HCT116 (cell line): ENCODE measurements around the gene OR4E2. TPM values are rescaled to one million over a fixed set of nuclear protein-coding genes. Genes with fewer than 3 reads are reported as not detected.

Experiments used
- ATAC-seq: fragments of 200-7000 bp; cut with Tn5 transposase; 2 replicates; pipeline ENCODE4 v1.9.1; 2020; ENCODE audit warnings: mild to moderate bottlenecking, moderate library complexity
- BruUV-seq: library from RNA; stranded (reverse); fragments of 400-500 nt; replicated peaks from 2 replicates; lab custom pipeline; 2021; lab: Mats Ljungman, UMichigan
- CTCF ChIA-PET: fragments of 300-600 bp; sonication (Branson Sonifier 250); formaldehyde crosslinking; loops from one replicate; lab custom pipeline; 2021; ENCODE audit warnings: antibody characterized with exemption; lab: Charles Lee
- POLR2A ChIA-PET: fragments of 300-600, 350-600 bp; sonication (Branson Sonifier 250); formaldehyde crosslinking; loops from one replicate; lab custom pipeline; 2021; ENCODE audit warnings: antibody characterized with exemption; lab: Charles Lee
- RAD21 ChIA-PET, 2 experiments: fragments of 300-600 bp; sonication (Branson Sonifier 250); formaldehyde crosslinking; loops; one replicate each; lab custom pipeline; 2023; ENCODE audit warnings: low total read pairs in 2 of 2; ENCODE audit not compliant: uncharacterized antibody in 2 of 2, unreplicated experiment in 2 of 2, low non-redundant PET in 1 of 2; lab: Charles Lee
- DNase-seq: peaks from one replicate; pipeline ENCODE4 v3.0.0-alpha.2; 2010; ENCODE audit warnings: low read depth, low spot score
- H2AFZ ChIP-seq: fragments of 200-600 bp; shearing (Covaris generic), sonication (generic); 2 replicates; pipeline ENCODE4 v1.6.1; 2017; ENCODE audit warnings: low read depth, mixed run types, mixed read lengths, antibody characterized with exemption, low read length; ENCODE audit not compliant: poor library complexity, severe bottlenecking
- H3K27ac ChIP-seq: 2 replicates; pipeline ENCODE4 v1.5.1; 2012; ENCODE audit warnings: low read depth, low read length
- H3K27me3 ChIP-seq: fragments of 200-600 bp; sonication (generic); 2 replicates; pipeline ENCODE4 v1.6.1; 2016; ENCODE audit warnings: mixed run types, low read length, mixed read lengths; ENCODE audit not compliant: insufficient read depth
- H3K36me3 ChIP-seq, 2 experiments: fragments of 200-500 bp in 1 of 2; fragments of 200-600 bp in 1 of 2; sonication (Bioruptor generic) in 1 of 2; sonication (generic) in 1 of 2; 2 replicates each; pipeline versions ENCODE4 v1.5.1 to v1.6.1; 2014 to 2016; ENCODE audit warnings: low read length in 2 of 2, inconsistent platforms in 1 of 2, mixed read lengths in 1 of 2, mixed run types in 1 of 2; ENCODE audit not compliant: insufficient read depth in 2 of 2, control insufficient read depth in 1 of 2
- H3K4me1 ChIP-seq, 2 experiments: fragments of 200-600 bp in 1 of 2; sonication (generic) in 1 of 2; 2 replicates each; pipeline versions ENCODE4 v1.5.1 to v1.6.1; 2012 to 2017; ENCODE audit warnings: low read length in 2 of 2, inconsistent platforms in 1 of 2, mild to moderate bottlenecking in 1 of 2, mixed read lengths in 1 of 2, mixed run types in 1 of 2, moderate library complexity in 1 of 2; ENCODE audit not compliant: insufficient read depth in 2 of 2, control insufficient read depth in 1 of 2
- H3K4me2 ChIP-seq: fragments of 200-600 bp; sonication (generic); 2 replicates; pipeline ENCODE4 v1.6.1; 2017; ENCODE audit warnings: mixed run types, low read length, mixed read lengths
- H3K4me3 ChIP-seq, 2 experiments: fragments of 200-600 bp in 1 of 2; sonication (generic) in 1 of 2; replicated peaks in 1 of 2; 2 replicates each; pipeline ENCODE4 v1.5.1; 2011 to 2016; ENCODE audit warnings: low read length in 2 of 2, control low read depth in 1 of 2, low read depth in 1 of 2, mild to moderate bottlenecking in 1 of 2, mixed read lengths in 1 of 2, mixed run types in 1 of 2
- H3K79me2 ChIP-seq: fragments of 200-600 bp; sonication (generic); 2 replicates; pipeline ENCODE4 v1.6.1; 2017; ENCODE audit warnings: mild to moderate bottlenecking, mixed run types, low read length, moderate library complexity, mixed read lengths; ENCODE audit not compliant: insufficient read depth
- H3K9ac ChIP-seq: fragments of 200-600 bp; sonication (generic); 2 replicates; pipeline ENCODE4 v1.6.1; 2016; ENCODE audit warnings: low read length, mixed read lengths
- H3K9me2 ChIP-seq: fragments of 200-600 bp; sonication (generic), shearing (Covaris generic); 2 replicates; pipeline ENCODE4 v1.6.1; 2017; ENCODE audit warnings: mixed run types, mild to moderate bottlenecking, moderate library complexity; ENCODE audit not compliant: insufficient read depth
- H3K9me3 ChIP-seq, 2 experiments: fragments of 200-500 bp in 1 of 2; fragments of 200-600 bp in 1 of 2; sonication (Bioruptor generic) in 1 of 2; sonication (generic) in 1 of 2; 2 replicates each; pipeline ENCODE4 v1.6.1; 2014 to 2017; ENCODE audit warnings: low read length in 2 of 2, mixed read lengths in 2 of 2, inconsistent platforms in 1 of 2, low read depth in 1 of 2, mild to moderate bottlenecking in 1 of 2, mixed run types in 1 of 2, moderate library complexity in 1 of 2; ENCODE audit not compliant: control insufficient read depth in 1 of 2, insufficient read depth in 1 of 2
- H4K20me1 ChIP-seq: fragments of 200-600 bp; sonication (generic), shearing (Covaris generic); 2 replicates; pipeline ENCODE4 v1.6.1; 2017; ENCODE audit warnings: mixed run types, mild to moderate bottlenecking, moderate library complexity; ENCODE audit not compliant: insufficient read depth
- CEBPB ChIP-seq: IDR thresholded peaks from 2 replicates; pipeline ENCODE4 v1.6.1; 2012; ENCODE audit warnings: low read depth
- EGR1 ChIP-seq: IDR thresholded peaks from 2 replicates; pipeline ENCODE4 v1.6.1; 2012; ENCODE audit warnings: low read depth
- EZH2 ChIP-seq: fragments of 200-600 bp; sonication (generic); IDR thresholded peaks from 2 replicates; pipeline ENCODE4 v1.6.1; 2017; ENCODE audit warnings: antibody characterized with exemption, mixed run types
- EZH2phosphoT487 ChIP-seq: fragments of 200-600 bp; IDR thresholded peaks from 2 replicates; pipeline ENCODE4 v1.6.1; 2018; ENCODE audit warnings: antibody characterized with exemption, borderline replicate concordance
- FOSL1 ChIP-seq: IDR thresholded peaks from 2 replicates; pipeline ENCODE4 v1.6.1; 2012; ENCODE audit warnings: low read depth
- JUND ChIP-seq: IDR thresholded peaks from 2 replicates; pipeline ENCODE4 v1.6.1; 2012
- POLR2A ChIP-seq: IDR thresholded peaks from 2 replicates; pipeline ENCODE4 v1.7.0; 2011; ENCODE audit warnings: borderline replicate concordance; ENCODE audit not compliant: insufficient read depth, insufficient read length; ENCODE audit errors: extremely low read depth
- POLR2AphosphoS5 ChIP-seq: IDR thresholded peaks from 2 replicates; pipeline ENCODE4 v1.6.1; 2011; ENCODE audit warnings: mild to moderate bottlenecking, low read depth, low read length, moderate library complexity
- RAD21 ChIP-seq: IDR thresholded peaks from 2 replicates; pipeline ENCODE4 v1.6.1; 2012; ENCODE audit warnings: low read depth, mild to moderate bottlenecking
- SP1 ChIP-seq: IDR thresholded peaks from 2 replicates; pipeline ENCODE4 v1.6.1; 2012; ENCODE audit warnings: low read depth
- SRF ChIP-seq: IDR thresholded peaks from 2 replicates; pipeline ENCODE4 v1.6.1; 2012; ENCODE audit warnings: low read depth
- TCF7L2 ChIP-seq: IDR thresholded peaks from 2 replicates; pipeline ENCODE4 v1.7.0; 2011; ENCODE audit warnings: borderline replicate concordance, inconsistent platforms; ENCODE audit not compliant: insufficient read depth, insufficient read length; ENCODE audit errors: extremely low read depth
- ZNF274 ChIP-seq: fragments of 200-500 bp; sonication (Bioruptor generic); IDR thresholded peaks from 2 replicates; pipeline ENCODE4 v1.6.1; 2014; ENCODE audit warnings: mild to moderate bottlenecking, low read depth, low read length, inconsistent platforms
- intact Hi-C: fragments of 100-400 bp; cut with micrococcal nuclease; formaldehyde crosslinking; loops from 2 replicates; pipeline ENCODE4 v1.10.0; 2022
- total RNA-seq: library from RNA; stranded (reverse); gene quantifications from one replicate; pipeline ENCODE4 v1.2.1, GENCODE V29; 2021; ENCODE audit not compliant: unreplicated experiment

Gene OR4E2
- total RNA-seq, 1 experiment from 2014 or later, result not detected

DNA sequence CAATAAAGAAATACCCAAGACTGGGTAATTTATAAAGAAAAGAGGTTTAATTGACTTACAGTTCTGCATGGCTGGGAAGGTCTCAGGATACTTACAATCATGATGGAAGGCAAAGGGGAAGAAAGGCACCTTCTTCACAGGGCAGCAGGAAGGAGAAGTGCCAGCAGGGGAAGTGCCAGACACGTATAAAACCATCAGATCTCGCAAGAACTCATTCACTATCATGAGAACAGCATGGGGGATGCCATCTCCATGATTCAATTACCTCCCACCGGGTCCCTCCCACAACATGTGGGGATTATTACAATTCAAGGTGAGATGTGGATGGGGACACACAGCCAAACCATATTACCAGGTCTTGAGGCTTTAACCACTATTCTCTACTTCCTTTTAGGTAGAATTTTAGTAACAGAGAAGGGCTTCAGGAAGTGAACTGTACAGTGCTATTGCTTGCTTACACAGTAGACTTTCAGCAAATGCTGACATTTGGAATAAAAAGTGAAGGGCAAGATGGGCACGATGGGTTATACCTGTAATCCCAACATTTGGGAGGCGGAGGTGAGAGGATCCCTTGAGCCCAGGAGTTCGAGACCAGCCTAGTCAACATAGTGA lies 60.8 kb downstream of the OR4E2 start:
- intact Hi-C loops, result no loop called here
- Histone ChIP-seq H3K4me2 (no peak overlapping the region), H4K20me1 (no peaks in the 10 kb centered on the region), H3K9me2 (no peaks in the 10 kb centered on the region), H3K4me1 (no peaks in the 10 kb centered on the region), H3K36me3 (no peaks in the 10 kb centered on the region), H3K79me2 (no peaks in the 10 kb centered on the region), H3K4me3 (no peak overlapping the region), H3K27ac (no peak overlapping the region), H2AFZ (no peak overlapping the region), H3K27me3 (peaks cover 29% of the 10 kb centered on the region; the same call in 1 of the 2 replicates), H3K9me3 (no peaks in the 10 kb centered on the region), H3K9ac (no peak overlapping the region)
- DNase-seq (no peak), ATAC-seq (no peak)
- POLR2A ChIA-PET, result no interaction called here
- TF ChIP-seq FOSL1 (no peak), ZNF274 (no peak), SP1 (no peak), SRF (no peak), EZH2phosphoT487 (no peak), CEBPB (no peak), POLR2A (no peak), EGR1 (no peak), POLR2AphosphoS5 (no peak), JUND (no peak), RAD21 (no peak), EZH2 (no peak), TCF7L2 (no peak)
- BruUV-seq, result no TSS peak
- CTCF ChIA-PET, result no interaction called here
- RAD21 ChIA-PET, result no interaction called here

Other genes with a start within 250 kb of the OR4E2 start
- gene CHD8, start 197.7 kb upstream of the OR4E2 start, total RNA-seq, result 46.8 TPM
- 24.3 TPM for gene RAB2B, start 176.9 kb upstream of the OR4E2 start, total RNA-seq
- 58.5 TPM for gene TOX4, start 176.6 kb upstream of the OR4E2 start, total RNA-seq
- gene METTL3, start 142.5 kb upstream of the OR4E2 start, total RNA-seq, result 62.3 TPM
- gene SALL2, start 127.5 kb upstream of the OR4E2 start, total RNA-seq, result 0.47 TPM
- gene OR10G3, start 73.8 kb upstream of the OR4E2 start, total RNA-seq, result not detected
- gene OR10G2, start 18.9 kb upstream of the OR4E2 start, total RNA-seq, result not detected
- not detected for gene OR4E1, start 20.0 kb downstream of the OR4E2 start, total RNA-seq